ENCODE results near the gene MYH14.
"Not testable (repeated sequence)": the region's sequence is repeated elsewhere in the genome, so short reads cannot be mapped to it uniquely, and the experiment has no call there.

The MYH14 gene

DNA sequence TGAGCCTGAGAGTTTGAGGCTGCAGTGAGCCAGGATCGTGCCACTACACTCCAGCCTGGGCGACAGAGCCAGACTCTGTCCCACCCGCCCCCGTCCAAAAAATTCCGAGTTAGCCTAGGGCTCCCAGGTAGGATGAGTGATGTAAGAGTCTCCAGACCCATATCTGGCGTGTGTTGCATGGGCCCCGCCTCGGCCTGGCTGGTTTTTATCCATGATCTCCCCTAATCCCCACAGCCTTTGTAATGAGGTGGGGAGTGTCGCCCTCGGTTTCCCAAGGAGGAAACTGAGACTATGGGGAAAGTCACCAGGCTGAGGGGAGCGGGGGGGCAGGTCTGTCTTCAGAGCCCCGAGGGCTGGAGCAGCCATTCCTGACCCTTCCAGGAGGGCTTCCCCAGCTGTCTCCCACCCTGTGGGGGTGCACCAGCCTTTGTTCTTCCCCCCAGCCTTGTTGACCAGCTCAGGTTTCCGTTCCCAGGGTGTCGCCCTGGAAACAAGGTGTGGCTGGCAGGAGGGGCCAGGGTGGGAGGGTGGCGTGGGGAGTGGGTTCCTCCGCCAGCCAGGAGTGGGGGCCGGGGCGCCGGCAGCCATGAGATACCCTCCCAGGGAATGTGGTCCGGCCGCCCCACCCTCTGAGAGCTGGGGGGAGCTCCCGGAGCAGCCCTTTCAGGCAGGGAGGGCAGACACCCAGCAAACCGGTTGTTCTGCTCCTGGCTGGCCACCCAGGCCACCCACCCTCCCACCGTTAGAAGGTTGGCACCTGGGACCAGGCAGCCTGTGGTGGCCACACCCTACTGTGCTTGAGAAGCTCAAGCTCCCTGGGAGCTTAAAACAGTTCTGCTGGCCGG lies 11.5 kb downstream of the MYH14 start:
- TF ChIP-seq JUND (IDR thresholded peaks at IDR 0.05; ENCODE audit: low read depth), result no peak
- in situ Hi-C loops (cut with HindIII; ENCODE audit: low pct_unique_long_range_greater_than_20kb, low sequenced_read_pairs), result no loop called here
- peak in 1 of 2 experiments; percentile 73 for DNase-seq (ENCODE audit: low read depth in 1 of 2, low spot score in 1 of 2)

DNA sequence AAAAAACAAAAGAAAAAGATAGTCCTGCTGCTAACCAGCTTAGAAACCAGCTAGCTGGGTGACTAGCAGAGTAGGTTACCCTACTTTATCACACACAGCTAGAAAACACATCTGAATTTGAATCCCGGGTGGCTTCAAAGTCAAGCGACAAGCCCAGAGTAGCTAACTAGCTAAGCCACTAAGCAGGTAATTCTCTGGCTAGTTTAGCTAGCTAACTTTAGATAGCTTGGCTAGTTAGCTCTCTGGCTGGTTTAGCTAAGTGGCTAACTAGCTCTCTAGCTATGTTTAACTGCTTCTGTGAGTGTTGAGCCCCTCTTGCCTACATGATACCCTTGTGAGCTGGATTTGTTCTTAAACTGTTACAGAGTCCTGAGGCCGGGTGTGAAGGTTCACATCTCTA lies 12.4 kb downstream of the MYH14 start:
- TF ChIP-seq JUND (IDR thresholded peaks at IDR 0.05; ENCODE audit: low read depth), result no peak
- in situ Hi-C loops (cut with HindIII; ENCODE audit: low pct_unique_long_range_greater_than_20kb, low sequenced_read_pairs), result no loop called here
- DNase-seq (ENCODE audit: low read depth in 1 of 2, low spot score in 1 of 2), result no peak

DNA sequence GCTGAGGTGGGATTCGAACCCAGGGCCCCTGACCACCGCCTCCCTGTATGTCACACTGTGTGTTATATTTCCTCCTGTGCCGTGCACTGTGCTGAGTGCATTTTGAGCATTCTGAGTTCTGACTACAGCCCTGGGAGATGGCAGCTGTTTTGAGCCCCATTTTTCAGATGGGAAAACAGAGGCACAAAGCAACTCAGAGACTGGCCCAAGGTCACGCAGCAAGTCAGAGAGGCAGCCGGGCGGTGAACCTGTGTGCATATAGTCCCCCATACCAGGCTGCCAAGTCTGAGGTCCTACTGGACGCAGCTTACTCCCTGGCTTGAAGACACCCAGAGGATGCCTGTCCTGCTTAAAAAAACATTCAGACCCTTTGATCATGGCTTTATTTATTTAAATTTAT lies 17.7 kb downstream of the MYH14 start:
- in situ Hi-C loops (cut with HindIII; ENCODE audit: low pct_unique_long_range_greater_than_20kb, low sequenced_read_pairs), result no loop called here
- DNase-seq (ENCODE audit: low read depth in 1 of 2, low spot score in 1 of 2), result no peak
- TF ChIP-seq JUND (IDR thresholded peaks at IDR 0.05; ENCODE audit: low read depth), result no peak

DNA sequence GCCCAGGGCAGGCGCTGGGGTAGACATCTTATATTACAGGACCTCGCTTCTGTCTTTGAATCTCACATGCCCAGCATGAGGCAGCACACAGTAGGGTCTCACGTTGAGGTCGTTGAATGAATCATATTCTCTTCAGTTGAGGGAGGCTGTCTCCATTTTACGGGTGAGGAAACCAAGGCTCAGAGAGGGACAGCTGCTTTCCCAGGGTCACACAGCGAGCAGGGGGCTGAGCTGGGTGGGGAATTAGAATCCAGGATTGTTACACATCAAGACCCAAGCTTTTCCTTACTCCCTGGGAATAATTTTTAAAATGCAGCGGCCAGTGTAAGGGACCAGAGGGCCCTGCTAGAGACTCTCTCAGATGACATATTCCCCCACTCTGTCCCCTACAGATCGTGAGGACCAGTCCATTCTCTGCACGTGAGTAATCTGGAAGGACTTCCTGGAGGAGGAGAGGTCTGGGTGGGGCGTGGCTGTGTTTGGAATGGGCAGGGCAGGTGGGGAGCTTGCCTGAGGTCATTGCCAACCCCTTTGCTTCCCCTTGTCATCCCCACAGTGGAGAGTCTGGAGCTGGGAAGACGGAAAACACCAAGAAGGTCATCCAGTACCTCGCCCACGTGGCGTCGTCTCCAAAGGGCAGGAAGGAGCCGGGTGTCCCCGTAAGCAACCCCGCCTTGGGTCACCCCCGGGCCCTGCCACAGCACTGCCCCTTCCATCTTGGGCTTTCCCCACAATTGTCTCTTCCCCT lies 19.4 kb downstream of the MYH14 start:
- no peak for DNase-seq (ENCODE audit: low read depth in 1 of 2, low spot score in 1 of 2)
- TF ChIP-seq JUND (IDR thresholded peaks at IDR 0.05; ENCODE audit: low read depth), result no peak
- in situ Hi-C loops (cut with HindIII; ENCODE audit: low pct_unique_long_range_greater_than_20kb, low sequenced_read_pairs), result no loop called here

DNA sequence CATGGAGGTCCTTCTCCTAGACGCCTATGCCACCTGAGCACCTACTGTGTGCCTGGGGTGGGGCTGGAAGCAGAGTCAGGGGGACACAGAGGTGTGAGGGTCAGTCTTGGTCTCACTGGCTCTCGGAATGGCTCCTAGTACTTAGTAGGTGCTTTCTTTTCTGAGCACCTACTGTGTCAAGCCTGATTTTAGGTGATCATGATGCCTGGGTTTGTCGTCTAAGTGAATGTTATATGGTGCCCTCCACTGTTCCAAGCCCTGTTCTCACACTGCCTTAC lies 20.0 kb downstream of the MYH14 start:
- no peak for TF ChIP-seq JUND (IDR thresholded peaks at IDR 0.05; ENCODE audit: low read depth)
- in situ Hi-C loops (cut with HindIII; ENCODE audit: low pct_unique_long_range_greater_than_20kb, low sequenced_read_pairs), result no loop called here
- no peak for DNase-seq (ENCODE audit: low read depth in 1 of 2, low spot score in 1 of 2)

DNA sequence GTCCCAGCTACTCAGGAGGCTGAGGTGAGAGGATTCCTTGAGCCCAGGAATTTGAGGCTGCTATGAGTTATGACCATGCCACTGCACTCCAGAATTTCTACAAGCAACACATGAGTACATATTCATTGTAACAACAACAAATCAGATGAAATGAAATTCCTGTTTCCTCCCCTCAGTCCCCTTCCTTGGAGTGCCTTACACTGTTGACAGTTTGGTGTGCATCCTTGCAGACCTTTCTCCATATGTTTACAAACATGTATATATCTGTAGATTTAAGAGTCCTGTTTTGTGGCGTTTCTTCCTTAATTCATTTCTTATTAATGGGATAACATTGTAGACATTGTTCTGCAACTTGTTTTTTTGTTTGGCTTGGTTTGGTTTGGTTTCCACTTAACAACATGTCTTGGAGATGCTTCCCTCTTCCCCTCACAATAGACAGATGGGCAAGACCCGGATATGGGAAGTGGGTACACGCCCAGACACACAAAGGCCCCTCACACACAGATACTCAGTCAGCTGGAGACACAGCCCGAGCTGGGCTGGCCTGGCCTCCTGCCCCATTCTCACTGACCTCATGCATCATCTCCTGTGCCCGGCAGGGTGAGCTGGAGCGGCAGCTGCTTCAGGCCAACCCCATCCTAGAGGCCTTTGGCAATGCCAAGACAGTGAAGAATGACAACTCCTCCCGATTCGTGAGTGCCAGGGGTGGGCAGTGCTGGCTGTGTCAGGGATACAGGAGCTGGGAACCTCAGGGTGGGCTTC lies 21.7 kb downstream of the MYH14 start:
- in situ Hi-C loops (cut with HindIII; ENCODE audit: low pct_unique_long_range_greater_than_20kb, low sequenced_read_pairs), result no loop called here
- TF ChIP-seq JUND (IDR thresholded peaks at IDR 0.05; ENCODE audit: low read depth), result no peak

DNA sequence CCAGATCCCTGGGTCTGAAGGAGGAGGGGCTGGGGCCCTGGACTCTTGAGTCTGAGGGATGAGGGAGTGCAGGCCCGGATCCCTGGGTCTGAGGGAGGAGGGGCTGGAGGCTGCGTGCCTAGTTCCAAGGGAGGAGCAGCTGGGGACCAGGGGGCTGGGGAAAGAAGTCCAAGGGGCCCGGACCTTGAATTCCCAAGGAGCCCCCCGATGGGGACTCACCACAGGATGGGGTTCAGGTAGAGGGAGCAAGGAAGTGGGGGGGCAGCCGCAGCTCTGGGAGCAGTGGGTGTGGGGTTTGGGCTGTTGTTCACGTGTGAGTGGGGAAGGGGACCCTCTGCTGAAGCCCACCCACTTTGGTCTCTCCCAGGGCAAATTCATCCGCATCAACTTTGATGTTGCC lies 23.1 kb downstream of the MYH14 start:
- no peak for TF ChIP-seq JUND (IDR thresholded peaks at IDR 0.05; ENCODE audit: low read depth)
- in situ Hi-C loops (cut with HindIII; ENCODE audit: low pct_unique_long_range_greater_than_20kb, low sequenced_read_pairs), result no loop called here
- no peak for DNase-seq (ENCODE audit: low read depth in 1 of 2, low spot score in 1 of 2)

More for the DNA sequence above, 21.7 kb downstream of the MYH14 start:
- DNase-seq (ENCODE audit: low read depth in 1 of 2, low spot score in 1 of 2), result no peak

DNA sequence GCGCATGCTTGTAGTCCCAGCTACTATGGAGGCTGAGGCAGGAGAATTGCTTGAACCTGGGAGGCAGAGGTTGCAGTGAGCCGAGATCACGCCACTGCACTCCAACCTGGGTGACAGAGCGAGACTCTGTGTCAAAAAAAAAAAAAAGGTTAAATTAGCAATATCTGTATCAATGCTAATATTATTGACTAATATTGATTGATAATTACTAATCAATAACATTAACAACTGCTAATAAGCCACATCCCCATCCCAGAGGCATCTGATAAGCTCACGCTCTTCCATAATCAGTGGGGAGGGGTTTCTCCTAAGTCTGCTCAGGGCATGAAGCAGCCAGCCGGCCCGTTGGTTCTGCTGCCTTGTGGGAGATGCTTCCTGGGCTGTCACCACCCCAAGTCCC lies 24.7 kb downstream of the MYH14 start:
- DNase-seq (ENCODE audit: low read depth in 1 of 2, low spot score in 1 of 2); in situ Hi-C loops (cut with HindIII; ENCODE audit: low pct_unique_long_range_greater_than_20kb, low sequenced_read_pairs): not testable (repeated sequence)

DNA sequence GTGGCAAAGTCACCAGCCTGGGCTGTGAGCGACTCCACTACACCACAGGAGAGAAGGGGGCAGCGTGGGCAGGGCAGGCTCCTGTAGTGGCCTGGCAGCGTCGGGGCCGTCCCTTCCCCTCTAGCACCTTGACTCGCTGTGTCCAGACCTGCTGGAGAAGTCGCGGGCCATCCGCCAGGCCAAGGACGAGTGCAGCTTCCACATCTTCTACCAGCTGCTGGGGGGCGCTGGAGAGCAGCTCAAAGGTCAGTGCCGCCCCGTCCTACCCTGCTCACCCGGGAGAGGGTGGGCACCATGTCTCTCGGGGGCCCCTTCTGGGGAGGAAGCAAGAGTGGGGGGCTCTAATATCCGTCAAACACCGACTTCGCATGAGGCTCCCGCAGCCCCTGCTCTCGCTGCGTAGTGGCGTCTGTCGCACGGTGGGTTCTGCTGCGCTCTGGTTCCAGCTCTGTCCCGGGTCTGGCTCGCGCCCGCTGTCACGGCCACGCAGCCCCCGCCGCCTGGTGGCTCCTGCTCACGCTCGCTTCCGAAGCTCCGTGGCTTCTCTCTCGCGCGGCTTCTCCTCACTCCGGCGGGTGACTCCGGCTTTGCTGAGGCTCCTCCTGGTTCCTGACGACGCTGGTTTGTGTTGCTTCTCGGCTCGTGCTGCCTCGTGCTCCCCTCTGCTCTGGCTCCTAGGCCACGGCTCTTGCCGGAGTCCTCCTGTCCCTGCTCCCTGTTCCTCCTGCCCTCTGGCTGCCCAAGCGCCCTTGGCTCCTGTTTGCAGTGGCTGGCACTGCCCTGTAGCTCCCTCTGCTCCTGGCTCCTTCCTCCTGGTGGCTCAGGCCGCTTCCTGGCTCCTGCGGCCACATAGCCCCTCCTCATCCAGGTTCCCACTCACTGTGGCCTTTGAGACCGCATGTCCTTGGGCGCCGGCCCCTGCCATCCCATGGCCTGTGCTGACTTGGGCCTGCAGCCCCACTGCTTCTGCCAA lies 27.2 kb downstream of the MYH14 start:
- TF ChIP-seq JUND (IDR thresholded peaks at IDR 0.05; ENCODE audit: low read depth), result no peak
- in situ Hi-C loops (cut with HindIII; ENCODE audit: low pct_unique_long_range_greater_than_20kb, low sequenced_read_pairs), result no loop called here

DNA sequence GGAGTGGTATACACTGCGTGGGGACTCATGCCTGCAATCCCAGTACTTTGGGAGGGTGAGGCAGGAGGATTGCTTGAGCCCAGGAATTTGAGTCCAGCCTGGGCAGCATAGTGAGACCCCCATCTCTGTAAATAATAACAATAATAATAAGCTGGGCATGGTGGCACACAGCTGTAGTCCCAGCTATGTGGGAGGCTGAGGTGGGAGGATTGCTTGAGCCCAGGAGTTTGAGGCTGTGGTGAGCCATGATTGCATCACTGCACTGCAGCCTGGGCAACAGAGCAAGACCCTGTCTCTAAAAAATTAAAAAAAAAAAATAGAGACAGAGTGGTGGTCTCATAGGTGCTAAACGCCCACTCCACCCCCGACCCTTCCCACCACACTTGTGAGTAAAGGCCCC lies 28.0 kb downstream of the MYH14 start:
- DNase-seq (ENCODE audit: low read depth in 1 of 2, low spot score in 1 of 2); in situ Hi-C loops (cut with HindIII; ENCODE audit: low pct_unique_long_range_greater_than_20kb, low sequenced_read_pairs): not testable (repeated sequence)

More for the DNA sequence above, 27.2 kb downstream of the MYH14 start:
- DNase-seq (ENCODE audit: low read depth in 1 of 2, low spot score in 1 of 2), result no peak

DNA sequence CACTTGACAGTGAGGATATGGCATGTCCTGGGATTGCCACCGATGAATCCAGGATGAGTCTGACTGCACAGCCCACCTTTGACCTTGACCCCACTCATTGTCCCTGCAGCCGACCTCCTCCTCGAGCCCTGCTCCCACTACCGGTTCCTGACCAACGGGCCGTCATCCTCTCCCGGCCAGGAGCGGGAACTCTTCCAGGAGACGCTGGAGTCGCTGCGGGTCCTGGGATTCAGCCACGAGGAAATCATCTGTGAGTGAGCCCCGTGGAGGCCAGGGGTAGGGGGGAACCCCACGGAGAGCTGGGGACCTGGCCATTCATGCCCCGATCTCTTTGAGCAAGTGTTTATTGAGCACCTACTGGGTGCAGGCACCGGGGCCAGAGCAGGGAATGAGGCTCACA lies 28.4 kb downstream of the MYH14 start:
- in situ Hi-C loops (cut with HindIII; ENCODE audit: low pct_unique_long_range_greater_than_20kb, low sequenced_read_pairs), result no loop called here
- DNase-seq (ENCODE audit: low read depth in 1 of 2, low spot score in 1 of 2), result no peak
- no peak for TF ChIP-seq JUND (IDR thresholded peaks at IDR 0.05; ENCODE audit: low read depth)

DNA sequence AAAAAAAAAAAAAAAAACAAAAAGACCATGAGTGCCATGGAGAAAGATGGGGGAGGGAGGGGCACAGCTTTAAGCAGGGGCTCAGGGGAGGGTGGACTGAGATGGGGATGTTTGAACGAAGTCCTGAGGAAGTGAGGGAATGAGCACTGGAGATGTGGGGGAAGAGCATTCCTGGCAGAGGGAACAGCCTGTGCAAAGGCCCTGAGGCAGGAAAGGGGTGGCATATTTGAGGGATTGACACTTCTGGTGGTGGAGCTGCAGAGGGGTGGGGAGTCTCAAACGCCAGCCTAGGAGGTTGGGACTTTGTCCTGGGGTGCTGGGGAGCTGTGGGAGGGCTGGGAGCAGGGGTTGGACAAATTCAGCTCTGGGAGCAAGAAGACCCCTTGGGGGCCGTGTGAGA lies 29.2 kb downstream of the MYH14 start:
- no peak for TF ChIP-seq JUND (IDR thresholded peaks at IDR 0.05; ENCODE audit: low read depth)
- DNase-seq (ENCODE audit: low read depth in 1 of 2, low spot score in 1 of 2), result no peak
- in situ Hi-C loops (cut with HindIII; ENCODE audit: low pct_unique_long_range_greater_than_20kb, low sequenced_read_pairs), result no loop called here

All from T47D (cell line).